ENCODE measurements around the gene YEATS2.

Gene YEATS2

DNA sequence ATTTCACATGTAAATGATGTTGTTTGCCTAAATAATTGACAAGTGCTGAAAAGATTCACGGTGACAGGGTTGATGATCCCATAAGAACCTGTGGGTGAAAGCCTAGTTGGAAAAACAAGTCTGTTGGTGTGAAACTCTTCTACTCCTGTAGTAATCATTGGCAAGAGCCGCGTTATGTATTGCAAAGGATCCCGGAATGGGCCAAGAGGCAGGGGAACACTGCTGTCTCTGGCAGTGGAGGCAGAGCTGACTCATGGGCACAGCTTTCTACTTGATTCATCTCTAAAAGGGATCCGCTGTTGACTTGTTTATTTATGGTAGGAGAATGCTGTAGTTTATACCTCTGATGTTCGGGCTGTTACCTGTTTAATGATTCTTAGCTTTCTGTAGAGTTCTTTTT is 64.7 kb downstream of the YEATS2 start:
- no peak for DNase-seq
- H3K36me3 ChIP-seq: peaks cover 19 to 50% (median 38%) of the 10 kb centered on the region in 3 donors
- intact Hi-C loops (cut with DNase I; ENCODE audit: low total_unique reads): no loop called here

DNA sequence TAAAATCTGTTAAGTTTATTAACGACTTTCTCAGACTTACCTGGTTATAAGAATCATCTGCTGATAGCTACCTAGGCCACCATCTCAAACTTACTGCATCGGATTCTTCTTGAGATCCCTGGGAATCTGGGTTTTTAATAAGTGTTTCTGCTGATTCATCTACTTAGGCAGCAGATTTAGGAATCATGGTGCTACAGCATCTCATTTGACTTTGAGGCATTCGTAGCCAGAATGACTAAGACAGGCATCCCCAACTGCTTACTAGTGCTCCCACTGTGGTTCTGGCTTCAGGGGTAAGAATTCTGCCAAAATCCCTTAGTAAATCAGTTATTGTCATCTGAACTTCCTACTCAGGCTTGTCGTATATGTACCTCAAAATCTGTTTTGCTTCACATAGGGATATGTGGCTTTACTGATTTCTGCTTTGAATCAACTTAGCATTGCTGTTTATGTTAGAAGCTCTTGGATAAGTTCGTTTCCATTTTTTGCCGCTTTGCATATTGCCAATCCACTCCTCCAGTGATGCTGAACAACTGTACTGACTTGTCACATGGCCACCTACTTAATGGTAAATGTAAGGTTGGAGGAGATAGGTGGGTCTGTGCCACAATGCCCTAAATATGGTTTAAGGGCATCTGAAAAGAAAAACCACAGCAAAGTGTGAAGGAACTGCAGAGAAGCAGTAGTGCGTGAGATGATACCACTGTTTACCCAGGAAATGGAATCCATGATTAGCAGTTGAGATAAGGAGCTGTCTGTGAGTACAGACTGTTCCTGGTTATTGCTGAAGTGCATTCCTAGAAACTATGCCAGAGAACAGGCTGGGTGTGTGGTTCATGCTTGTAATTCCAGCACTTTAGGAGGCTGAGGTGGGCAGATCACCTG is 67.5 kb downstream of the YEATS2 start:
- TF ChIP-seq, protein P1, sequence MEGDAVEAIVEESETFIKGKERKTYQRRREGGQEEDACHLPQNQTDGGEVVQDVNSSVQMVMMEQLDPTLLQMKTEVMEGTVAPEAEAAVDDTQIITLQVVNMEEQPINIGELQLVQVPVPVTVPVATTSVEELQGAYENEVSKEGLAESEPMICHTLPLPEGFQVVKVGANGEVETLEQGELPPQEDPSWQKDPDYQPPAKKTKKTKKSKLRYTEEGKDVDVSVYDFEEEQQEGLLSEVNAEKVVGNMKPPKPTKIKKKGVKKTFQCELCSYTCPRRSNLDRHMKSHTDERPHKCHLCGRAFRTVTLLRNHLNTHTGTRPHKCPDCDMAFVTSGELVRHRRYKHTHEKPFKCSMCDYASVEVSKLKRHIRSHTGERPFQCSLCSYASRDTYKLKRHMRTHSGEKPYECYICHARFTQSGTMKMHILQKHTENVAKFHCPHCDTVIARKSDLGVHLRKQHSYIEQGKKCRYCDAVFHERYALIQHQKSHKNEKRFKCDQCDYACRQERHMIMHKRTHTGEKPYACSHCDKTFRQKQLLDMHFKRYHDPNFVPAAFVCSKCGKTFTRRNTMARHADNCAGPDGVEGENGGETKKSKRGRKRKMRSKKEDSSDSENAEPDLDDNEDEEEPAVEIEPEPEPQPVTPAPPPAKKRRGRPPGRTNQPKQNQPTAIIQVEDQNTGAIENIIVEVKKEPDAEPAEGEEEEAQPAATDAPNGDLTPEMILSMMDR (IDR thresholded peaks at IDR 0.05): no peak
- H3K27ac ChIP-seq: no peak overlapping the region
- no peak for DNase-seq
- H3K4me1 ChIP-seq: peaks cover 0 to 6% (median 0%) of the 10 kb centered on the region in 4 donors
- intact Hi-C loops (cut with DNase I; ENCODE audit: low total_unique reads): no loop called here
- H3K27me3 ChIP-seq: no peaks in the 10 kb centered on the region
- no peaks in the 10 kb centered on the region for H3K9me3 ChIP-seq
- H3K4me3 ChIP-seq: no peak overlapping the region
- peaks cover 14 to 46% (median 27%) of the 10 kb centered on the region in 3 donors for H3K36me3 ChIP-seq

More for the DNA sequence above, 64.7 kb downstream of the YEATS2 start:
- H3K4me3 ChIP-seq: no peak overlapping the region
- peaks cover 0 to 6% (median 0%) of the 10 kb centered on the region in 4 donors for H3K4me1 ChIP-seq
- TF ChIP-seq, protein P1 (IDR thresholded peaks at IDR 0.05): no peak
- no peak overlapping the region for H3K27ac ChIP-seq
- no peaks in the 10 kb centered on the region for H3K9me3 ChIP-seq
- no peaks in the 10 kb centered on the region for H3K27me3 ChIP-seq

DNA sequence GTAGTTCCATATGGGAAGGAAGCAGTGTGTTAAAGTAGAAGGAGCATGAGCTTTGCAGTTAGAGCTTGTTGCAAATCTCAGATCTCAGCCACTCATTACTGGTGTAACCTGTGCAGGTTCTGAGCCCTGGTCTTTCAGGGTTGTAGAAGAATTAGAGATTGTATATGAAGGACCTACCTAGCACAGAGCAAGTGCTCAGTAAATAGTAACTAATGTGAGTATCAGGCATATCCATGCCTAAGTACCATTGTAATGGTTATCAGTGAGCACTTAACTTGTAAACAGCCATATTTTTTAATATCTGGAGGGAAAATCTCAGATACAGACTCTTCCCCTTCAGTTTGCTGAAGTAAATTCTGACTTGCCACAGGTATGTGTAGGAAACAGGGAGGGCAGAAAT is 68.5 kb downstream of the YEATS2 start:
- Histone ChIP-seq H3K9me3 (no peaks in the 10 kb centered on the region), H3K4me1 (peaks cover 0 to 6% (median 0%) of the 10 kb centered on the region in 4 donors), H3K27me3 (no peaks in the 10 kb centered on the region), H3K4me3 (no peak overlapping the region), H3K27ac (no peak overlapping the region), H3K36me3 (peaks cover 13 to 39% (median 21%) of the 10 kb centered on the region in 3 donors)
- TF ChIP-seq, protein P1 (IDR thresholded peaks at IDR 0.05): no peak
- intact Hi-C loops (cut with DNase I; ENCODE audit: low total_unique reads): loop anchor here (2.0 kb wide), 1 partner anchor 297 kb away; no protein-coding TSS in a partner anchor
- DNase-seq: no peak

DNA sequence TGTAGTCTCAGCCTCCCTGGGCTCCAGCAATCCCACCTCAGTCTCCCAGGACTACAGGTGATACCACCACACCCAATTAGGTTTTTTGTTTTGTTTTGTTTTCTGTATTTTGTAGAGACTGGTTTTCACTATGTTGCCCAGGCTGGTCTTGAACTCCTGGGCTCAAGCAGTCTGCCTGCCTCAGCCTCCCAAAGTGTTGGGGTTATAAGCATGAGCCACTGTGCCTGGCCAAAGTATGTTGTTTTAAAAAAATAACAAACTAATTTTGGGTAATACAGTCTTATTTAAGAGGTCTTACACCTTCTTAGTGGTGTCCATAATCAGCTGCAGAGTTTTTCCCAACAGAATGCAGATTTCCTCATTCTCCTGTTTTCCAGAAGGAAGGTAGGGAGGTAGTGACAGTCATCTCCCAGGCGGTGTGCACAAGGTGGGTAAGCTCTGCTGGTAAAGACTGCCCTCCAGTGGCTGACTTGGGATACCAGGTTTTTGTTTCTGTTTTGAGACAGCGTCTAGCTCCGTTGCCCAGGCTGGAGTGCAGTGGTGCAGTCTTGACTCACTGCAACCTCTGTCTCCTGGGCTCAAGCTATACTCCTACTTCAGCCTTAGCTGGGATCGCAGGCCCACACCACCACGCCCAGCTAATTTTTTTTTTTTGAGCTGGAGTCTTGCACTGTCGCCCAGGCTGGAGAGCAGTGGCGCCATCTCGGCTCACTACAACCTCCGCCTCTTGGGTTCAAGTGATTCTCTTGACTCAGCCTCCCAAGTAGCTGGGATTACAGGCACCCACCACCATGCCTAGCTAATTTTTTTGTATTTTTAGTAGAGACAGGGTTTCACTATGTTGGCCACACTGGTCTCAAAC is 69.4 kb downstream of the YEATS2 start:
- no peaks in the 10 kb centered on the region for H3K9me3 ChIP-seq
- H3K4me3 ChIP-seq: no peak overlapping the region
- H3K4me1 ChIP-seq: peaks cover 0 to 6% (median 0%) of the 10 kb centered on the region in 4 donors
- intact Hi-C loops (cut with DNase I; ENCODE audit: low total_unique reads): loop anchor here (2.0 kb wide), 1 partner anchor 298 kb away; no protein-coding TSS in a partner anchor
- TF ChIP-seq, protein P1 (IDR thresholded peaks at IDR 0.05): peak; percentile 71 to 76
- H3K27ac ChIP-seq: no peak overlapping the region
- peak; percentile 69 to 70 for DNase-seq
- H3K36me3 ChIP-seq: peaks cover 4 to 36% (median 12%) of the 10 kb centered on the region in 3 donors
- H3K27me3 ChIP-seq: no peaks in the 10 kb centered on the region

DNA sequence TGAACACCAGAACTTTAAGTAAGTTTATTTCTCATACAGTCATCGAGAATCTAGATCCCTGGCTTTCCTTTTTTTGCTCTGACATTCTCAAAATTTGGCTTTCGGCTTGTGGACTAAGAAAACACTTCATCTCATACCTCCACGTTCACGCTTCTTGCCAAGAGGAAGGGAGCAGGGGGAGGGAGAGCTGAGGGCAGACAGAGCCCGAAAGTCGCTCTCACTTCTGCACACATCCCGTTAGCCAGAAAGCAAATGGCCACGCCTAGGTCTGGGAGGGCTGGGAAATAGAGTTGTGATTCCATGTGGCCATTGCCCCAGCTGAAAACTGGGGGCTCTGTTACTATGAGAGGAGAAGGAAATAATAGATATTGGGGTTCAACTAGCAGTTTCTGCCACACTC is 70.5 kb downstream of the YEATS2 start:
- Histone ChIP-seq H3K4me3 (no peak overlapping the region), H3K27ac (no peak overlapping the region), H3K36me3 (peaks cover 4 to 35% (median 11%) of the 10 kb centered on the region in 3 donors), H3K9me3 (no peaks in the 10 kb centered on the region), H3K27me3 (no peaks in the 10 kb centered on the region), H3K4me1 (peaks cover 0 to 6% (median 0%) of the 10 kb centered on the region in 4 donors)
- DNase-seq: no peak
- intact Hi-C loops (cut with DNase I; ENCODE audit: low total_unique reads): no loop called here
- TF ChIP-seq, protein P1 (IDR thresholded peaks at IDR 0.05): no peak

Data from tibial artery (tissue), 4 donors.